Left renal pelvis (tissue), 4 donors: ENCODE measurements around the gene BAZ2B. TPM values are rescaled to one million over a fixed set of nuclear protein-coding genes. Genes with fewer than 3 reads are reported as not detected.
"Not testable (repeated sequence)": the region's sequence is repeated elsewhere in the genome, so short reads cannot be mapped to it uniquely, and the experiment has no call there.

Experiments used
- DNase-seq, 4 donors: peaks; one replicate each; pipeline ENCODE4 v3.0.0-alpha.2; 2013; ENCODE audit warnings: low read depth in 4 of 4, low spot score in 3 of 4
- polyA plus RNA-seq, 4 donors: library from polyadenylated mRNA; unstranded; fragments of 120-200 nt; gene quantifications; one replicate each; pipeline ENCODE4 v1.2.1, GENCODE V29; 2013; ENCODE audit not compliant: insufficient read length in 4 of 4

BAZ2B gene, protein sequence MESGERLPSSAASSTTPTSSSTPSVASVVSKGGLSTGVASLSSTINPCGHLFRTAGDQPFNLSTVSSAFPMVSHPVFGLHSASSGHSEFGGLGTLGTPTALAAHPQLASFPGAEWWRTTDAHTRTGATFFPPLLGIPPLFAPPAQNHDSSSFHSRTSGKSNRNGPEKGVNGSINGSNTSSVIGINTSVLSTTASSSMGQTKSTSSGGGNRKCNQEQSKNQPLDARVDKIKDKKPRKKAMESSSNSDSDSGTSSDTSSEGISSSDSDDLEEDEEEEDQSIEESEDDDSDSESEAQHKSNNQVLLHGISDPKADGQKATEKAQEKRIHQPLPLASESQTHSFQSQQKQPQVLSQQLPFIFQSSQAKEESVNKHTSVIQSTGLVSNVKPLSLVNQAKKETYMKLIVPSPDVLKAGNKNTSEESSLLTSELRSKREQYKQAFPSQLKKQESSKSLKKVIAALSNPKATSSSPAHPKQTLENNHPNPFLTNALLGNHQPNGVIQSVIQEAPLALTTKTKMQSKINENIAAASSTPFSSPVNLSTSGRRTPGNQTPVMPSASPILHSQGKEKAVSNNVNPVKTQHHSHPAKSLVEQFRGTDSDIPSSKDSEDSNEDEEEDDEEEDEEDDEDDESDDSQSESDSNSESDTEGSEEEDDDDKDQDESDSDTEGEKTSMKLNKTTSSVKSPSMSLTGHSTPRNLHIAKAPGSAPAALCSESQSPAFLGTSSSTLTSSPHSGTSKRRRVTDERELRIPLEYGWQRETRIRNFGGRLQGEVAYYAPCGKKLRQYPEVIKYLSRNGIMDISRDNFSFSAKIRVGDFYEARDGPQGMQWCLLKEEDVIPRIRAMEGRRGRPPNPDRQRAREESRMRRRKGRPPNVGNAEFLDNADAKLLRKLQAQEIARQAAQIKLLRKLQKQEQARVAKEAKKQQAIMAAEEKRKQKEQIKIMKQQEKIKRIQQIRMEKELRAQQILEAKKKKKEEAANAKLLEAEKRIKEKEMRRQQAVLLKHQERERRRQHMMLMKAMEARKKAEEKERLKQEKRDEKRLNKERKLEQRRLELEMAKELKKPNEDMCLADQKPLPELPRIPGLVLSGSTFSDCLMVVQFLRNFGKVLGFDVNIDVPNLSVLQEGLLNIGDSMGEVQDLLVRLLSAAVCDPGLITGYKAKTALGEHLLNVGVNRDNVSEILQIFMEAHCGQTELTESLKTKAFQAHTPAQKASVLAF (N-terminal part only)
- polyA plus RNA-seq: 10 to 100 TPM; 68.3 to 76.3 (median 72.1) TPM

DNA sequence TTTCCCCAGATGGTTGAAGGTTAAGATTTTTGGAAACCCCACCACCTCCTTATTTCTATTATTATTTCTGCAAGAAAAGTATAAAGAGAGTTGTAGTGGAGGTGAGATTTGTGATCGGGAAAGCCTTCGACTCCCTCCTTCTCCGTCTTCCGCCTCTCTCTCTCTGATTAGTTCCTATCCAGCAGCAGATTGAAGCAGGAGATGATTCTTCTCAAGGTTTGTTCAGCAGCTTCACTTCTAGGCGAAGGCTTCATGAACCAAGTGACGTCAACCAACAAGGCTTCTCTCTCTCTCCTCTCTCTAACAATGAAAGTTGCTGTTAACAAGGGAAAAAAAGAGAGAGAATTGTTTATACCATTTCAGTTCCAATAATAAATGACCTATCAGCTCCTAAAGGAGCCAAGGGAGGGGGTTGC is at the start of gene BAZ2B:
BAZ2B (minus strand) TSS at position 263 of the 416 bp plus-strand sequence. CDS start 137,829 bp downstream, outside the sequence.
- DNase-seq: peak in 1 of 4 donors; percentile 66

DNA sequence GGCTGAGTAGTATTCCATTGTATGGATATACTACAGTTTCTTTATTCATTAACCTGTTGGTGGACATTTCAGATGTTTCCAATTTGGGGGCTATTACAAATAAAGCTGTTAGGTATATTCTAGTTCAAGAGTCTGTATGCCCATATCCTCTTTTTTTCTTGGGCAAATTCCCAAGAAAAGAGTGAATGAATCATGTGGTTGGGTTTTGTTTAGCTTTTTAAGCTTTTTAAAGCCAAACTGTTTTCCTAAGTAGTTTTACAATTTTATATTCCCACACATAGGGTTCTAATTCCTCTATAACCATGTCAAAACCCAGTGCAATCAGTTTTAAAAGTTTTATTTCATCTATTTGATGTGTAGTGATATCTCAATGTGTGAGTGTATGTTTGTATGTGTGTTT is 44.9 kb upstream of the BAZ2B start:
- DNase-seq: no peak

DNA sequence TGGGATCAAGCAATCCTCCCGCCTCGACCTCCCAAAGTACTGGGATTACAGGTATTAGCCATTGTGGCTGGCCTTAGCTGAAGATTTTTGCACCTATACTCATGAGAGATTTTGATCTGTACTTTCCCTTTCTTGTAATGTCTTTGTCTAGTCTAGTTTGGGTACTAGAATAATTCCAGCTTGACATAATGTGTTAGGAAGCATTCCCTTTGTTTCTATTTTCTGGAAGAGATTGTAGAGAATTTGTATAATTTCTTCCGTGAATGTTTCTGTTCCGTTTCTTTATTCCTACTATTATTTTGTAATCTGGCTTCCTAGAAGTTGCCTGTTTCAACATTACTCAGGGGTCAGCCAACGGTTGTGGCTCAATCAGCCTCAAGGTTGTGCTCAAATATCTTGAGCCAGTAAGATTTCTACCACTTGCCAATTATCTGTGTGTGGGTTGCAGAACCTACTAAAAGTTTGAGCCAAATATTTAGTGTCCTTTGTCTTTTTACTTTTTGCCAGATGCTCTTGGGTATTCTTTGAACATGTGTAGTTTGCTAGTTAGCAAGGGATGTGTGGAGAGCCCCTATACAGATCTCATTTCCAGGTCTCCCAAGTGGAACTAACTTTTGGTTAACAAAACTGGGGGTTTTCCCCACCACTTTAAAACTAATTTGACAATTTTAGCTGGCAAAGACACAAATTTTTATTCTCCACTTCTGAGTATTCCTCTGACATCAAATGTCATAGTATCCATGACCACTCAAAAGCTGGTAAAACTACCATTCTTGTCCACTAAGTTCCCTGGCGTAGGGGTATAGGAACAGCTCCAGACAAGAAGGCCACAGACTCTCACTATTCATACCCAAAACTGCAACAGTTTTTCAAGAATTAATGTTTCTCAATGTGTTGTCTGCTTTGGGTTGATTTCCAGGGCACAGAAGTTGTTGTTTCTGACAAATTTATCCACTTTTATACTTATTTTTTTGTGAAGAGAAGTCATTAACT is 42.8 kb upstream of the BAZ2B start:
- no peak for DNase-seq

DNA sequence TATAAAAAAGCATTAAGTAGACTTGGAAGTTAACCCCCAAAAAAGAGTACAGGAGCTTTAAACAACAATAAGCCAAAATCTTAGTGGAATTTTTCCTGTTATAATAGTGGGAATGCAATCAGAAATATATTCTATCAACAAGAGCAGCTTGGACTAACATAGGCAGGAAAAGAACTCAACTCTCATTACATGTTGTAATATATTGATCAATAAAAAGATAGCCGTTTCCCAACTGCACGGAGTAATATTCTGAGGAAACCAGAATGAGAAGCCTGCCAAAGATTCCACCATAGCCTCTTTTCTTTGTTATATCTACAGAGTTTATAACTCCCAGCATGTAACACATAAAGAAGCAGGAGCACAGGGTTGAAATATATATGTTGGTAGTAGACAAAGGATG is 37.6 kb upstream of the BAZ2B start:
- no peak for DNase-seq

DNA sequence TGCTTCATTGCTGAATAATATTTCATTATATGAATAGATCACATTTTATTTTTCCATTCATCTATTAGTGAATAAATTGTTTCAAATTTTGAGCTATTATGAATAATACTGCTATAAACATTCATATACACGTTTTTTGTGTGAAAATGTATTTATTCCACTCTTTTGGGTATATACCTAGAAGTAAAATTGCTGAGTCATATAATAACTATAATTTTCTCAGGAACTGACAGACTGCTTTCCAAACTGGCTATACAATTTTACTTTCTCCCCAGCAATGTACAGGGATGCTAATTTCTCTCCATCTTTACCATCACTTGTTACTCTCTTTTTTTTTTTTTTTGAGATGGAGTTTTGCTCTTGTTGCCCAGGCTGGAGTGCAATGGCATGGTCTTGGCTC is 35.5 kb upstream of the BAZ2B start:
- DNase-seq: no peak

DNA sequence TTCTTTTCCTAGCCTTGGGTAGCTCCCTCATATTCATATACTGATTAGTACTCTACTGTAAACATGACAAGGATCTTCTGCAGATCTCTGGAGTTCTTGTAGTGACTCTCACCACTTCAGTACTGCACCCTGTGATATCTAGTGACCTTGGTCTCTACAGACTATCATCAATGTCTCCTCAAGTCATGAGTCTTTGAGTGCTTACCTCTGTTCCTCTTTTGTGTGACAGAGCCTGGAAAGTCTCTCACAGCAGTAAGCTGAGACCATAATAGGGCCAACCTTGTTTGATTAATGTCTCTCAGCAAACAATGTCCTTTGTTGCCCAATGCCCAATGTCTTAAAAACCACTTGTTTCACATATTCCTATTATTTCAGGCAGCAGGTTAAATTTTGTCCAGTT is 34.2 kb upstream of the BAZ2B start:
- no peak for DNase-seq

DNA sequence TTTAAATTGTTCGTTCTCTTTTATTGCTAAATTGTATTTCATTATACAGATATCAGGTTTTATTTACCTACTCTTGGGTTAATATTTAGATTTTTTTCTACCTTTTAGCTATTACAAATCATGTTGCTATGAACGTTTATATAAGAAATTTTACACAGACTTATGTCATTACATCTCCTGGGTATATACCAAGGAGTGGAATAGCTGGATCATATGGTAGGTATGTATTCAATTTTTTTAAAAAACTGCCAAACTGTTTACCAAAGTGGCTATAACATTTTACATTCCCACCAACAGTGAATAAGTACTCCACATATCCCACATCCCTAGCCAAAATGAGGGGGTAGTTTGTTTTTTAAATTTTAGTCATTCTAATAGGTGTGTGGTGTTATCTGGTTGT is 32.3 kb upstream of the BAZ2B start:
- DNase-seq: no peak

DNA sequence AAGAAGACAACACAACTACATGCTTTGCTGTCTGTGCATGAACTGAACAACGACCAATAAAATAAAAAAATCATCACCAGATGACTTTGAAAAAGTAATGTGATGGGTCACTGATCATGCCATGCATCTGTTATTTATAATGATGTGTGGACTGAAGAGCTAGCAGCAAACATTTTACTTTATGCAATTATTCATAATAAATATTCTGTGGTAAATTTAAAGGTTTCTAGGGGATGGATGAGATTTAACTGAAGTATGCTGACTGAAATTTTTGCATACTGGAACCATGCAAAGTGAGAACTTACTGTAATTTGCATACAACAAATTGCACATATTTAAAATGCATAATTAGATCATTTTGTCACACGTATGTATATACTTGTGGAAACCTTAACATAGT is 31.3 kb upstream of the BAZ2B start:
- no peak for DNase-seq

DNA sequence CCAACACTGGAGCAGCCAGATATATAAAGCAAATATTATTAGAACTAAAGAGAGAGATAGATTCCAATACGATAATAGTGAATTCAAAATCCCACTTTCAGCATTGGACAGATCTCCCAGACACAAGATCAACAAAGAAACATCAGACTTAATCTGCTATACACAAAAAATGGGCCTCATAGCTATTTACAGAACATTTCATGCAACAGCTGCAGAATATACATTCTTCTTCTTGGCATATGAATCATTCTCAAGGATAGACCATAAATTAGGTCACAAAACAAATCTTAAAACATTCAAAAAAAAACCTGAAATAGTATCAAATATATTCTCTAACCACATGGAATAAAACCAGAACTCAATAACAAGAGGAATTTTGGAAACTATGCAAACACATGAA is 23.8 kb upstream of the BAZ2B start:
- DNase-seq: no peak

DNA sequence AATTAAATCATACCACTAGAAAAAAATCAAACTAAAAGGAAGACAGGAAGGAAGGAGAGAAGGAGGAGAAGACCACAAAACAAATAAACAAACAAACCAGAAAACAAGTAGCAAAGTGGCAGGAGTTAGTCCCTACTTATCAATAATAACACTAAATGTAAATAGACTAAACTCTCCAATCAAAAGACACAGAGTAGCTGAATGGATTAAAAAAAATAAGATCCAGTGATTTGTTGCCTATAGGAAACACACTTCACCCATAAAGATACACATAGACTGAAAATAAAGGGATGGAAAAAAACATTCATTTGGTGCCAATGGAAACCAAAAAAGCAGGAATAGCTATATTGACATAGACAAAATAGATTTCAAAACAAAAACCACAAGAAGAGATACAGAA is 23.4 kb upstream of the BAZ2B start:
- no peak for DNase-seq

DNA sequence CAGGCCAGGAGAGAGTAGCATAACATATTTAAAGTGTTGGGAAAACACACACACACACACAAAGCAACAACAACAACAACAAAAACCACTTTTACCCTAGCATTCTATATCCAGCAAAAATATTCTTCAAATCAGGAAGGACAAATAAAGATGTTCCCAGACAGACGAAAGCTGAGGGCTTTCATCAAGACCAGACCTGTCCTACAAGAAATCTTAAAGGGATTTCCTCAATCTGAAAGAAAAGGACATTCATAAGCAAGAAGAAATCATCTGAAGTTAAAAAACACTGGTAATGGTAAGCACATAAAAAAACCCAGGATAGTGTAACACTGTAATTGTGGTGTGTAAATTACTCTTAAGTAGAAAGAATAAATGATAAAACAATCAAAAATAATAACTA is 22.7 kb upstream of the BAZ2B start:
- DNase-seq: no peak

DNA sequence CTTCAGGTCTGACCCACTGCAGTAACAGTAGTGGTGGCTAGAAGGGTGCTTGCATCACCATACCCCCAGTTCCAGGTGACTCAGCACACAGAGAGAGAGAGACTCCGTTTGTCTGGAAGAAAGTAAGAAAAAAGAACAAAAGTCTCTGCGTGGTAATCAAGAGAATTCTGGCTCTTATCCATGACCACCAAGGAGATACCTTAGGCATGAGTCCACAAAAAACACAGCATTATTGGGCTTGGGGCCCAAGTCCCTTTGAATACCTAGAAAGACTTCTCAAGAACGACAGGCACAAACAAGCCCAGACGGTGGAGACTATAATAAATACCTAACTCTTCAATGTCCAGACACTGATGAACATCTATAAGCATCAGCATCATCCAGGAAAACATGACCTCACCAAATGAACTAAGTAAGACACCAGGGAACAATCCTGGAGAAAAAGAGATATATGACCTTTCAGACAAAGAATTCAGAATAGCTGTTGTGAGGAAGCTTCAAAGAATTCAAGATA is 21.7 kb upstream of the BAZ2B start:
- no peak for DNase-seq

DNA sequence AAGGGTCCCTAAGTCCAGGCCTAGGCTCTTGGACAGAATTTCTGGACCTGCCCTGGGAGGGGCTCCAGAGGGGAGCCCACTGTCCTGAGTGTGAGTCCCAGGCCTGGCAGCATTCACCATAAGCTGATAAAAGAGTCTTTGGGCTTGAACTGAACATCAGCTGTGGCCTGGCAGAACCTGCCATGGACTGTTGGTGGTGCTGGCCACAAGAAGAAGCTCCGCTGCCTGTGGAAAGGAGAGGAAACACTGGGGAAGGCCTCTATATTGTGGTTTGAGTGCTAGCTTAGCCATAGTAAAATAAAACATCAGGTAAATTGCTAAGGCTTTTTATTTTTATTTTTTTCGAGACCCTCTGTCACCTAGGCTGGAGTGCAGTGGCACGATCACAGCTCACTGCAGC is 20.9 kb upstream of the BAZ2B start:
- DNase-seq: no peak

DNA sequence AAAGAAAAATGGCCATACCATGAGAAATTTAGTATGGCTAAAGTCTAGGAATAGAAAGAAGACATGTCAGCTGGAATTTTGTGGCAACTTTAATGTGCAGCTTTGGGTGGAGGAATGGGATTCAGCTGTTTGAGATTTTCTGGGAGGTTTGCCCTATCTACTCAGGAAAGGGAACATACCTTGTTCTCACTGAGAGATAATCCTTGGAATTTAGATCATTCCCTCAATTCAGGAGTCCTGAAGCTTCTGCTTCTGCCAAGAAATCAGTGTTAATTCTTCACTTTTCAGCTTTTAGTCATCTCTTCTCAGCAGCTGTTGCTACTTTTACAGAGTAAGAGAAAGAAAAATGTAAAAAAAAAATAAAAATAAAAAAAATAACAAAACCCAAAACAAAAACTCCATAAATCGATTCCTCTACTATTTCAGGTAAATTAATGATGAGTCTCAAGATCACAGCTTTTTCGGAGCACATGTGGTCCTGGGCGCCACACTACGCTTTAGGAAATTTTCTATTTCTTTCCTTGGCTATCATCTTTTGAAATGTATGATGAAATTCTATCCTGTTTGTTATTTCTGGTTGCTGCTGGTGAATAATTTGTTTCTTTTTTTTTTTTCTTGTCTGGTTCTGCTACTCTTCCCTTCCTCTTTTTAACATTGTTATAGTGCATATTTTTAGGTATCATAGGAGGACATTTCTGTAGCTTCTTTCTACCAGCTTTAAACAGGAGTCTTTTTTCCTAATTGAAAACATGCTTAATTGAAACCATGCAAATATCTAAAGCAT is 18.9 kb upstream of the BAZ2B start:
- no peak for DNase-seq

DNA sequence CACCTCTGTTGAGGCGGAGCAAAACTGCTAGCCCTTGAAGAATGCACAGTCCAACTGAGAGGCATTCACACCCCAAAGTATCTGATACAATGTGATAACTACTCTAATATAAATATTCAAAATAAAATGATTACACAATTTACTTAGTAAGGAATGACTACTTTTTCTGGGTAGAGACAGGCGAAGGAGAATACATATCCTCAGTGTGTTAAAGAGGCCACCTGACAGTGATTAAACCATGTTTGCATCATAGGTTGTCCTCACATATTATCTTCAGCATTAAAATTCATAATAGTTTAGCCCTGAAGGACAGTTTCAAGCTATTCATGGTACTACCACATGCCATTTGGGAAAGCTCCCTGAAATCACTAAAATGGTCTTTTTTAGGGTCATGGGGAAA is 16.9 kb upstream of the BAZ2B start:
- no peak for DNase-seq

DNA sequence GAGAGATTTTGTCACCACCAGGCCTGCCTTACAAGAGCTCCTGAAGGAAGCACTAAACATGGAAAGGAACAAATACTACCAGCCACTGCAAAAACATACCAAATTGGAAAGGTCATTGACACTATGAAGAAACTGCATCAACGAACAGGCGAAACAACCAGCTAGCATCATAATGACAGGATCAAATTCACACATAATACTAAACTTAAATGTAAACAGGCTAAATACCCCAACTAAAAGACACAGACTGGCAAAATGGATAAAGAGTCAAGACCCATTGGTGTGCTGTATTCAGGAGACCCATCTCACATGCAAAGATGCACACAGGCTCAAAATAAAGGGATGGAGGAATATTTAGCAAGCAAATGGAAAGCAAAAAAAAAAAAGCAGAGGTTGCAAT is 9.3 kb upstream of the BAZ2B start:
- not testable (repeated sequence) for DNase-seq

DNA sequence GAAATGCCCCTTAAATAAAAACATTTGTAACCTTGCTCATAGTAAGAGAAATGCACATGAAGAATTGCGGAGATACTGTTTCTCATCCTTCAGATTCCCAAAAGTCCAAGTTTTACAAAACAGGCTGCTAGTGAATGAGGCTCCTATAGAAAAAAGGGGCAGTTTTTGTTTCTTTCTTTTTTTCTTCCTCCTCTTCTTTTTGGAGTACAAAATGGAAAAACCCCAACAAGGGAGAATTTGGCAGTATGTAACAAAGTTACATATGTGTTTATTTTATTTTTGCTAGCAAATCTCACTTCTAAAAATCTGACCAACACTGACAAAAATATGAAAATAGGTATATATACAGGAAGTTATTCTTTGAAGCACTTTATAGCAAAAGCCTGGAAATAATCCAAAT is 7.1 kb upstream of the BAZ2B start:
- no peak for DNase-seq

DNA sequence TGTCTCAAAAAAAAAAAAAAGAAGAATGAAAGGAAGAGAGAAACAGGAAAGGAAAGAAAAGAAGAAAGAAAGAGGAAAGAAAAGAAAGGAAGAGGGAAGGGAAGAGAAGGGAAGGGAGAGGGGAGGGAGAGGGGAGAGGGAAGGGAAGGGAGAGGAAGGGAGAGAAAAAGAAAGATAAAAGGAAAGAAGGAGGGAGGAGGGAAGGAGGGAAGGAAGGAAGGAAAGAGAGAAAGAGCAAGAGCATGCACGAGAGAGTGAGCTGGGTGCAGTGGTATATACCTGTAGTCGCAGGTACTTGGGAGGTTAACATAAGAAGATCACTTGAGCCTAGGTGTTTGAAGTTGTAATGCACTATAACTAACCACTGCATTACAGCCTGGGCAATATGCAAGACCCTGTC is 6.6 kb upstream of the BAZ2B start:
- DNase-seq: no peak

DNA sequence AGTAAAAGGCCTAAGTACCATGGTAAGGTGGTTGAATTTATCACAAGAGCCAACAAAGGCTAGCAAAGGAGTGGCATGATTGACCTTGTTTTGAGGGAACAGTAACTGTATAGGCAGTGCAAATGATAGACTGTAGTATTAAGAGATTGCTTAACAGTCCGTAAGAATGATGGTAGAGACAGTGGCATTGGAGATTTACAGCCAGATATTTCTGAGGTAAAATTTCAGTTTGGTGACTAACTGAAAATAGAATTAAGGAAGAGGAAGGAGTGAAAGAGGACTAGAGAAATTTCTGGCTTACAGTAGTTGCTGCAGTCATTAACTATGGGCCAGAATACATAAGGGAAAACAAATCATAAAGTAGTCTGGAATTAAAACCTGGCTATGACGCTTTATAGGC is 4.4 kb upstream of the BAZ2B start:
- DNase-seq: no peak
